Stimulated activated naive CD8-positive, alpha-beta T cell treated with anti-CD3 and anti-CD28 coated beads, Interleukin-15, Interleukin-2, amounts not matched to agents 100 ng/mL and 50 ng/mL, for 24 hours (primary cell): Measurements from ENCODE around the gene LUZP2.
"Not testable (repeated sequence)": the region's sequence is repeated elsewhere in the genome, so short reads cannot be mapped to it uniquely, and the experiment has no call there.

Experiments used
- H3K27ac Mint-ChIP-seq: one replicate; pipeline ENCODE4 v1.8.0; 2021; ENCODE audit warnings: mild to moderate bottlenecking, mixed read lengths
- H3K27me3 Mint-ChIP-seq: one replicate; pipeline ENCODE4 v1.8.0; 2021; ENCODE audit warnings: mixed read lengths
- H3K36me3 Mint-ChIP-seq: one replicate; pipeline ENCODE4 v1.8.0; 2021; ENCODE audit warnings: low read depth, mixed read lengths
- H3K4me1 Mint-ChIP-seq: one replicate; pipeline ENCODE4 v1.8.0; 2021; ENCODE audit warnings: low read depth, mixed read lengths
- H3K4me3 Mint-ChIP-seq: one replicate; pipeline ENCODE4 v1.8.0; 2021; ENCODE audit warnings: mild to moderate bottlenecking, mixed read lengths
- H3K9me3 Mint-ChIP-seq: one replicate; pipeline ENCODE4 v1.8.0; 2021; ENCODE audit warnings: mixed read lengths

LUZP2 gene

GRCh38 chr11:24886880-24887619 is 390.2 kb downstream of the LUZP2 start:
- Mint-ChIP-seq H3K4me1 (no peaks in the 10 kb centered on the region), H3K27ac (no peak overlapping the region), H3K36me3 (no peaks in the 10 kb centered on the region), H3K9me3 (peaks cover 12% of the 10 kb centered on the region), H3K4me3 (no peak overlapping the region), H3K27me3 (no peaks in the 10 kb centered on the region)

- Mint-ChIP-seq H3K4me3 (no peak overlapping the region), H3K27me3 (no peaks in the 10 kb centered on the region), H3K36me3 (no peaks in the 10 kb centered on the region), H3K27ac (no peak overlapping the region), H3K4me1 (no peaks in the 10 kb centered on the region), H3K9me3 (peaks cover 10% of the 10 kb centered on the region)
These were observed 393.6 kb downstream of the LUZP2 start for GRCh38 chr11:24890426-24890825.

GRCh38 chr11:24891845-24892492 is 395.1 kb downstream of the LUZP2 start:
- H3K9me3 Mint-ChIP-seq, result peaks cover 10% of the 10 kb centered on the region
- H3K4me3 Mint-ChIP-seq, H3K4me1 Mint-ChIP-seq, H3K27me3 Mint-ChIP-seq, H3K27ac Mint-ChIP-seq, H3K36me3 Mint-ChIP-seq: not testable (repeated sequence)

GRCh38 chr11:24896118-24896835 is 399.4 kb downstream of the LUZP2 start:
- Mint-ChIP-seq H3K4me1 (no peaks in the 10 kb centered on the region), H3K36me3 (no peaks in the 10 kb centered on the region), H3K27me3 (no peaks in the 10 kb centered on the region), H3K4me3 (no peak overlapping the region), H3K27ac (no peak overlapping the region), H3K9me3 (peaks cover 6% of the 10 kb centered on the region)

GRCh38 chr11:24900514-24900913 is 403.7 kb downstream of the LUZP2 start:
- H3K4me1 Mint-ChIP-seq, result no peaks in the 10 kb centered on the region
- H3K4me3 Mint-ChIP-seq, result no peak overlapping the region
- no peak overlapping the region for H3K27ac Mint-ChIP-seq
- no peaks in the 10 kb centered on the region for H3K9me3 Mint-ChIP-seq
- H3K27me3 Mint-ChIP-seq, result no peaks in the 10 kb centered on the region
- no peaks in the 10 kb centered on the region for H3K36me3 Mint-ChIP-seq

GRCh38 chr11:24900960-24901549 is 404.2 kb downstream of the LUZP2 start:
- Mint-ChIP-seq H3K4me3 (no peak overlapping the region), H3K27ac (no peak overlapping the region)

GRCh38 chr11:24903555-24903954 is 406.7 kb downstream of the LUZP2 start:
- Mint-ChIP-seq H3K36me3 (no peaks in the 10 kb centered on the region), H3K4me3 (no peak overlapping the region), H3K27me3 (no peaks in the 10 kb centered on the region), H3K27ac (no peak overlapping the region), H3K4me1 (no peaks in the 10 kb centered on the region), H3K9me3 (peaks cover 7% of the 10 kb centered on the region)

More at GRCh38 chr11:24900960-24901549, 404.2 kb downstream of the LUZP2 start:
- H3K36me3 Mint-ChIP-seq, result no peaks in the 10 kb centered on the region
- no peaks in the 10 kb centered on the region for H3K9me3 Mint-ChIP-seq
- H3K27me3 Mint-ChIP-seq, result no peaks in the 10 kb centered on the region
- H3K4me1 Mint-ChIP-seq, result no peaks in the 10 kb centered on the region

- Mint-ChIP-seq H3K27ac (no peak overlapping the region), H3K27me3 (no peaks in the 10 kb centered on the region), H3K4me3 (no peak overlapping the region), H3K36me3 (no peaks in the 10 kb centered on the region), H3K4me1 (no peaks in the 10 kb centered on the region), H3K9me3 (peaks cover 5% of the 10 kb centered on the region)
These were observed 428.2 kb downstream of the LUZP2 start for GRCh38 chr11:24925091-24925490.

- no peaks in the 10 kb centered on the region for H3K4me1 Mint-ChIP-seq
- H3K4me3 Mint-ChIP-seq, result no peak overlapping the region
- no peaks in the 10 kb centered on the region for H3K27me3 Mint-ChIP-seq
- H3K36me3 Mint-ChIP-seq, result no peaks in the 10 kb centered on the region
- peaks cover 7% of the 10 kb centered on the region for H3K9me3 Mint-ChIP-seq
- H3K27ac Mint-ChIP-seq, result no peak overlapping the region
These were observed 435.5 kb downstream of the LUZP2 start for GRCh38 chr11:24932110-24933000.

- Mint-ChIP-seq H3K36me3 (no peaks in the 10 kb centered on the region), H3K9me3 (peaks cover 7% of the 10 kb centered on the region), H3K4me1 (no peaks in the 10 kb centered on the region), H3K4me3 (no peak overlapping the region), H3K27ac (no peak overlapping the region), H3K27me3 (no peaks in the 10 kb centered on the region)
These were observed 438.0 kb downstream of the LUZP2 start for GRCh38 chr11:24934733-24935439.

- H3K36me3 Mint-ChIP-seq, result no peaks in the 10 kb centered on the region
- H3K9me3 Mint-ChIP-seq, result peaks cover 6% of the 10 kb centered on the region
- H3K27me3 Mint-ChIP-seq, result no peaks in the 10 kb centered on the region
- no peak overlapping the region for H3K4me3 Mint-ChIP-seq
- H3K27ac Mint-ChIP-seq, result no peak overlapping the region
- no peaks in the 10 kb centered on the region for H3K4me1 Mint-ChIP-seq
These were observed 448.0 kb downstream of the LUZP2 start for GRCh38 chr11:24944891-24945290.

GRCh38 chr11:24949406-24949805 is 452.6 kb downstream of the LUZP2 start:
- H3K9me3 Mint-ChIP-seq, result peaks cover 12% of the 10 kb centered on the region
- no peak overlapping the region for H3K4me3 Mint-ChIP-seq
- H3K4me1 Mint-ChIP-seq, result no peaks in the 10 kb centered on the region
- H3K27me3 Mint-ChIP-seq, result no peaks in the 10 kb centered on the region
- H3K36me3 Mint-ChIP-seq, result no peaks in the 10 kb centered on the region
- no peak overlapping the region for H3K27ac Mint-ChIP-seq

GRCh38 chr11:24963852-24964251 is 467.0 kb downstream of the LUZP2 start:
- Mint-ChIP-seq H3K9me3 (no peaks in the 10 kb centered on the region), H3K36me3 (no peaks in the 10 kb centered on the region), H3K27me3 (no peaks in the 10 kb centered on the region), H3K27ac (no peak overlapping the region), H3K4me1 (no peaks in the 10 kb centered on the region), H3K4me3 (no peak overlapping the region)

GRCh38 chr11:24965748-24966147 is 468.9 kb downstream of the LUZP2 start:
- Mint-ChIP-seq H3K27ac (no peak overlapping the region), H3K27me3 (no peaks in the 10 kb centered on the region), H3K9me3 (peaks cover 3% of the 10 kb centered on the region), H3K4me1 (no peaks in the 10 kb centered on the region), H3K4me3 (no peak overlapping the region), H3K36me3 (no peaks in the 10 kb centered on the region)
